H1 (cell line): ENCODE measurements around the gene SRRM3. TPM values are rescaled to one million over a fixed set of nuclear protein-coding genes. Genes with fewer than 3 reads are reported as not detected.
"Not testable (repeated sequence)": the region's sequence is repeated elsewhere in the genome, so short reads cannot be mapped to it uniquely, and the experiment has no call there.

Experiments used
- CTCF ChIA-PET: fragments of 300-600 bp; sonication (Branson Sonifier 250); formaldehyde crosslinking; loops from one replicate; lab custom pipeline; 2021; ENCODE audit not compliant: partially characterized antibody; lab: Charles Lee
- POLR2A ChIA-PET: fragments of 300-600 bp; sonication (Branson Sonifier 250); formaldehyde crosslinking; loops from one replicate; lab custom pipeline; 2021; ENCODE audit warnings: inconsistent platforms; ENCODE audit not compliant: partially characterized antibody; lab: Charles Lee
- DNase-seq, 2 experiments: peaks; one replicate each; pipeline versions ENCODE4 v3.0.0 to v3.0.0-alpha.2; 2010 to 2022; ENCODE audit warnings: low spot score in 2 of 2, low read depth in 1 of 2, mixed read lengths in 1 of 2
- FAIRE-seq: peaks from 2 replicates; lab custom pipeline; 2011; peaks lifted over from hg19 to GRCh38; lab: Jason Lieb, UNC
- H2AFZ ChIP-seq: 2 replicates; pipeline ENCODE4 v1.8.1; 2012; ENCODE audit warnings: low read length, inconsistent platforms
- H2AK5ac ChIP-seq: 2 replicates; pipeline ENCODE4 v1.6.1; 2013; ENCODE audit warnings: low read depth, low read length
- H2BK120ac ChIP-seq: replicated peaks from 2 replicates; pipeline ENCODE3; 2013; ENCODE audit warnings: low read depth, low read length, inconsistent platforms
- H2BK12ac ChIP-seq: 2 replicates; pipeline ENCODE4 v1.6.1; 2013; ENCODE audit warnings: low read depth, low read length
- H2BK15ac ChIP-seq: 2 replicates; pipeline ENCODE4 v1.6.1; 2013; ENCODE audit warnings: low read length
- H2BK20ac ChIP-seq: 2 replicates; pipeline ENCODE4 v1.6.1; 2013; ENCODE audit warnings: low read length
- H2BK5ac ChIP-seq: 2 replicates; pipeline ENCODE4 v1.6.1; 2013; ENCODE audit warnings: low read depth, low read length
- H3K14ac ChIP-seq: 2 replicates; pipeline ENCODE4 v1.6.1; 2013; ENCODE audit warnings: inconsistent platforms; ENCODE audit not compliant: insufficient read length
- H3K18ac ChIP-seq: 2 replicates; pipeline ENCODE4 v1.6.1; 2013; ENCODE audit warnings: low read length; ENCODE audit errors: extremely low read depth
- H3K23ac ChIP-seq: 2 replicates; pipeline ENCODE4 v1.6.1; 2013; ENCODE audit warnings: inconsistent platforms; ENCODE audit not compliant: insufficient read length
- H3K23me2 ChIP-seq: 2 replicates; pipeline ENCODE4 v1.6.1; 2013; ENCODE audit warnings: low read depth, low read length
- H3K27ac ChIP-seq: 2 replicates; pipeline ENCODE4 v1.6.1; 2011; ENCODE audit warnings: low read depth, low read length, inconsistent platforms
- H3K27me3 ChIP-seq, 4 experiments: replicated peaks in 1 of 4; 1 replicate in 1 of 4; 2 replicates in 3 of 4; pipeline versions ENCODE4 v1.6.1 to v1.8.1; 2011 to 2013; ENCODE audit warnings: low read length in 3 of 4, mild to moderate bottlenecking in 3 of 4, inconsistent platforms in 2 of 4, mixed read lengths in 2 of 4, moderate library complexity in 1 of 4; ENCODE audit not compliant: control insufficient read depth in 3 of 4, insufficient read depth in 3 of 4; ENCODE audit errors: extremely low read depth in 1 of 4
- H3K36me3 ChIP-seq, 4 experiments: 2 replicates each; pipeline versions ENCODE4 v1.6.1 to v1.8.1; 2011 to 2013; ENCODE audit warnings: mild to moderate bottlenecking in 4 of 4, low read length in 3 of 4, moderate library complexity in 2 of 4, control low read depth in 1 of 4, inconsistent platforms in 1 of 4; ENCODE audit not compliant: insufficient read depth in 4 of 4, control insufficient read depth in 2 of 4
- H3K4ac ChIP-seq: replicated peaks from 2 replicates; pipeline ENCODE3; 2013; ENCODE audit warnings: low read length, low read depth, mixed read lengths, inconsistent platforms; ENCODE audit not compliant: insufficient read length
- H3K4me1 ChIP-seq, 4 experiments: replicated peaks in 1 of 4; 1 replicate in 1 of 4; 2 replicates in 3 of 4; pipeline versions ENCODE4 v1.6.1 to v1.8.1; 2011 to 2013; ENCODE audit warnings: low read length in 3 of 4, inconsistent platforms in 2 of 4, mixed read lengths in 1 of 4; ENCODE audit not compliant: insufficient read depth in 4 of 4, control insufficient read depth in 3 of 4
- H3K4me2 ChIP-seq, 2 experiments: 2 replicates each; pipeline versions ENCODE4 v1.6.1 to v1.8.1; 2011 to 2013; ENCODE audit warnings: low read depth in 2 of 2, low read length in 2 of 2, control low read depth in 1 of 2, inconsistent platforms in 1 of 2, mild to moderate bottlenecking in 1 of 2; ENCODE audit not compliant: insufficient read depth in 1 of 2
- H3K4me3 ChIP-seq, 4 experiments: fragments of 200-600, 300-600 bp in 1 of 4; sonication (generic), shearing (Covaris generic), sonication (Bioruptor Twin) in 1 of 4; 2 replicates each; pipeline versions ENCODE4 v1.5.1 to v1.8.1; 2011 to 2016; ENCODE audit warnings: low read length in 4 of 4, low read depth in 3 of 4, control low read depth in 2 of 4, inconsistent platforms in 2 of 4, mild to moderate bottlenecking in 2 of 4, mixed read lengths in 1 of 4, moderate library complexity in 1 of 4; ENCODE audit not compliant: insufficient read depth in 2 of 4; ENCODE audit errors: extremely low read depth in 1 of 4
- H3K56ac ChIP-seq: replicated peaks from 2 replicates; pipeline ENCODE3; 2013; ENCODE audit warnings: low read depth, mild to moderate bottlenecking, mixed read lengths, low read length, inconsistent platforms; ENCODE audit not compliant: insufficient read length
- H3K79me1 ChIP-seq: 2 replicates; pipeline ENCODE4 v1.6.1; 2013; ENCODE audit warnings: low read depth, low read length, control low read depth
- H3K79me2 ChIP-seq, 2 experiments: 2 replicates each; pipeline versions ENCODE4 v1.6.1 to v1.8.1; 2012 to 2013; ENCODE audit warnings: low read length in 2 of 2, mild to moderate bottlenecking in 2 of 2, inconsistent platforms in 1 of 2; ENCODE audit not compliant: insufficient read depth in 2 of 2, control insufficient read depth in 1 of 2
- H3K9ac ChIP-seq, 4 experiments: replicated peaks in 1 of 4; 1 replicate in 1 of 4; 2 replicates in 3 of 4; pipeline versions ENCODE4 v1.6.1 to v1.8.1; 2011 to 2013; ENCODE audit warnings: low read depth in 3 of 4, low read length in 3 of 4, control low read depth in 2 of 4, mild to moderate bottlenecking in 2 of 4, moderate library complexity in 2 of 4, inconsistent platforms in 1 of 4; ENCODE audit errors: extremely low read depth in 1 of 4
- H3K9me3 ChIP-seq, 2 experiments: 2 replicates each; pipeline versions ENCODE4 v1.6.1 to v1.8.1; 2012 to 2013; ENCODE audit warnings: mild to moderate bottlenecking in 2 of 2, moderate library complexity in 2 of 2, control low read depth in 1 of 2, inconsistent platforms in 1 of 2, low read depth in 1 of 2, low read length in 1 of 2, mixed read lengths in 1 of 2; ENCODE audit not compliant: insufficient read depth in 2 of 2
- H4K20me1 ChIP-seq, 2 experiments: replicated peaks in 1 of 2; 2 replicates each; pipeline versions ENCODE3 to v1.8.1; 2011 to 2013; ENCODE audit warnings: inconsistent platforms in 2 of 2, low read length in 2 of 2, mild to moderate bottlenecking in 1 of 2; ENCODE audit not compliant: insufficient read depth in 2 of 2, control insufficient read depth in 1 of 2
- H4K5ac ChIP-seq: 2 replicates; pipeline ENCODE4 v1.6.1; 2013; ENCODE audit warnings: low read length, low read depth, mixed read lengths, inconsistent platforms; ENCODE audit not compliant: insufficient read length
- H4K8ac ChIP-seq: 2 replicates; pipeline ENCODE4 v1.8.0; 2013; ENCODE audit warnings: mild to moderate bottlenecking, moderate library complexity, low read length, inconsistent platforms; ENCODE audit not compliant: insufficient read depth; ENCODE audit errors: extremely low read depth
- H4K91ac ChIP-seq: replicated peaks from 2 replicates; pipeline ENCODE3; 2013; ENCODE audit warnings: low read length, mixed read lengths, inconsistent platforms; ENCODE audit not compliant: insufficient read length
- CBX5 ChIP-seq: fragments of 300-800, 300-1000 bp; sonication (generic); IDR thresholded peaks from 2 replicates; pipeline ENCODE4 v1.7.1; 2016; ENCODE audit warnings: antibody characterized with exemption, low read length, low read depth
- CEBPB ChIP-seq: IDR thresholded peaks from 2 replicates; pipeline ENCODE4 v1.6.1; 2012; ENCODE audit warnings: low read depth, low read length
- JUND ChIP-seq: IDR thresholded peaks from 2 replicates; pipeline ENCODE4 v1.6.1; 2011; ENCODE audit warnings: mild to moderate bottlenecking, improper control_type of control experiment, low read length
- KDM4A ChIP-seq: IDR thresholded peaks from one replicate; pipeline ENCODE4 v1.7.1; 2012; ENCODE audit warnings: low read depth, mild to moderate bottlenecking, moderate library complexity, low read length, inconsistent platforms; ENCODE audit not compliant: severe bottlenecking
- PHF8 ChIP-seq: fragments of 200-600 bp; sonication (generic); conservative IDR thresholded peaks from 2 replicates; pipeline ENCODE4 v1.7.1; 2012; ENCODE audit warnings: low read depth, mild to moderate bottlenecking, inconsistent platforms, low read length, moderate library complexity
- TAF7 ChIP-seq: optimal IDR thresholded peaks from 2 replicates; pipeline ENCODE3; 2011; ENCODE audit warnings: low read depth, mild to moderate bottlenecking, inconsistent platforms, low read length, moderate library complexity, borderline replicate concordance
- WGBS, 2 experiments: shearing (Covaris generic) in 1 of 2; methylation state at CpG; one replicate each; pipeline versions ENCODE4 v1.1.6 to v1.1.7; 2013 to 2015; ENCODE audit warnings: low lambda C conversion rate in 2 of 2, mixed read lengths in 2 of 2, inconsistent platforms in 1 of 2, low coverage in 1 of 2, missing lambda C conversion rate in 1 of 2; ENCODE audit not compliant: insufficient replicate concordance in 2 of 2, insufficient coverage in 1 of 2, insufficient read length in 1 of 2; ENCODE audit errors: extremely low coverage in 1 of 2, missing lambda C conversion rate in 1 of 2; 5-methylcytosine and 5-hydroxymethylcytosine counted together
- polyA plus RNA-seq, 7 experiments: library from polyadenylated mRNA; depleted of rRNA in 3 of 7; stranded (reverse) in 5 of 7; unstranded in 2 of 7; fragments of >200 nt in 5 of 7; fragments of 200-250 nt in 2 of 7; gene quantifications; 1 replicate in 5 of 7; 2 replicates in 1 of 7; 4 replicates in 1 of 7; pipeline versions ENCODE4 v1.2.1 to v1.2.3, GENCODE V29; 2011 to 2013; ENCODE audit warnings: missing spikeins in 2 of 7, mixed read lengths in 2 of 7
- total RNA-seq: library from RNA; stranded (reverse); fragmentation: NEBNext Ultra II Directional; extraction: Animal tissue kit (Norgen Biotek cat#: 25700); gene quantifications from 2 replicates; pipeline ENCODE4 v1.2.1, GENCODE V29; 2021
- TF ChIP-seq, protein P1 (sequence below): IDR thresholded peaks from 2 replicates; pipeline ENCODE4 v1.6.1; 2012; ENCODE audit warnings: low read length, inconsistent platforms

SRRM3 gene
- total and polyA plus RNA-seq, 2 of the 8 experiments (the other 6 are each of a cell fraction or from before 2014, with no cell fraction given): 10.4 to 17.4 TPM

- TF ChIP-seq, protein P1, sequence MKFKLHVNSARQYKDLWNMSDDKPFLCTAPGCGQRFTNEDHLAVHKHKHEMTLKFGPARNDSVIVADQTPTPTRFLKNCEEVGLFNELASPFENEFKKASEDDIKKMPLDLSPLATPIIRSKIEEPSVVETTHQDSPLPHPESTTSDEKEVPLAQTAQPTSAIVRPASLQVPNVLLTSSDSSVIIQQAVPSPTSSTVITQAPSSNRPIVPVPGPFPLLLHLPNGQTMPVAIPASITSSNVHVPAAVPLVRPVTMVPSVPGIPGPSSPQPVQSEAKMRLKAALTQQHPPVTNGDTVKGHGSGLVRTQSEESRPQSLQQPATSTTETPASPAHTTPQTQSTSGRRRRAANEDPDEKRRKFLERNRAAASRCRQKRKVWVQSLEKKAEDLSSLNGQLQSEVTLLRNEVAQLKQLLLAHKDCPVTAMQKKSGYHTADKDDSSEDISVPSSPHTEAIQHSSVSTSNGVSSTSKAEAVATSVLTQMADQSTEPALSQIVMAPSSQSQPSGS: no peak
- TF ChIP-seq KDM4A (no peak), CBX5 (no peak), CEBPB (no peak), TAF7 (no peak), PHF8 (no peak), JUND (no peak)
These were observed 45.8 kb upstream of the SRRM3 start (continued) for GRCh38 chr7:76155938-76156337.

DNA sequence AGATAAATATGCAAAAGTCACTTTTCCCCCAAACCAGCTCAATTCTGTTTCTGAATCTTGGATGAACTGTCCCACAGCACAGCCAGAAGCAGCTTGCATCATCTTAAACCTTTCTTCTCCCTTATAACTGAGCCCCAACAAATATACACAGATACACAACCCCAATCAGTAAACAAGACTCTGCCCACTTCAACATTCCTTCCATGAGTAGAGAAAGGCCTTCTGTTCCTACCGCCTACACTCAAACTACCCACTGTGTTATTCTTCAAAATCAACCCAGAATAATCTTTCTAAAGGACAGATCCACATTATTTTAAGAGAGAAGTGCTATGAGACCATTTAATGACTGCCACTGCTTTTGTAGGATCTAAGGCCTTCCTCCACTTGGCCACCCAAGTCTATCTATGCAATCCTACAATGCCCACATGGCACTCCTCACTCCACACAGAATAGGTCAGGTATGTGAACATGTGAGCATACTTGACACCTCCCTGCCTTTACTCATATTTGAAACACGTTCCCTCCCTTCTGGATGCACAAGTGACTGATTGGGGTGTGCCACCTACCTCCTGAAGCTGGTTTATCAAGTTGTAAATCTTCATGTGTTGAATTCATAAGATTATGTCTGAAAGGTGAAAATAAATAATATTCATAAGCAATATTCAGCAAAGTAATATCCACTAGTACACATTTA lies 44.6 kb upstream of the SRRM3 start:
- H3K79me1 ChIP-seq, H3K9ac ChIP-seq, H4K91ac ChIP-seq, H4K20me1 ChIP-seq, H3K14ac ChIP-seq, H3K27ac ChIP-seq, H3K4me1 ChIP-seq, H3K18ac ChIP-seq, H3K27me3 ChIP-seq, H2AK5ac ChIP-seq, POLR2A ChIA-PET, DNase-seq, FAIRE-seq, H2AFZ ChIP-seq, H2BK120ac ChIP-seq, H3K56ac ChIP-seq, H2BK12ac ChIP-seq, H4K5ac ChIP-seq, H3K9me3 ChIP-seq, H3K79me2 ChIP-seq, H2BK20ac ChIP-seq, H3K4me3 ChIP-seq, H3K23me2 ChIP-seq, H2BK15ac ChIP-seq, H3K36me3 ChIP-seq, H4K8ac ChIP-seq, H3K4me2 ChIP-seq, H3K4ac ChIP-seq, H2BK5ac ChIP-seq, H3K23ac ChIP-seq: not testable (repeated sequence)
- CTCF ChIA-PET: interaction anchor here (1.5 to 2.0 kb wide), 3 partner anchors 21 to 88 kb away, joined by 5 read pairs; no protein-coding TSS in a partner anchor
- WGBS, 2 experiments: 77% methylated on average over 2 of the region's 2 CpGs; no CpG with 5 or more reads in 1 of the 2 experiments
